Measurements from ENCODE around the gene CEP72. TPM values are rescaled to one million over a fixed set of nuclear protein-coding genes. Genes with fewer than 3 reads are reported as not detected.
"Not testable (repeated sequence)": the region's sequence is repeated elsewhere in the genome, so short reads cannot be mapped to it uniquely, and the experiment has no call there.

CEP72 gene
- total RNA-seq, 2 donors from 2014 or later = 4.1 to 8.2 TPM

DNA sequence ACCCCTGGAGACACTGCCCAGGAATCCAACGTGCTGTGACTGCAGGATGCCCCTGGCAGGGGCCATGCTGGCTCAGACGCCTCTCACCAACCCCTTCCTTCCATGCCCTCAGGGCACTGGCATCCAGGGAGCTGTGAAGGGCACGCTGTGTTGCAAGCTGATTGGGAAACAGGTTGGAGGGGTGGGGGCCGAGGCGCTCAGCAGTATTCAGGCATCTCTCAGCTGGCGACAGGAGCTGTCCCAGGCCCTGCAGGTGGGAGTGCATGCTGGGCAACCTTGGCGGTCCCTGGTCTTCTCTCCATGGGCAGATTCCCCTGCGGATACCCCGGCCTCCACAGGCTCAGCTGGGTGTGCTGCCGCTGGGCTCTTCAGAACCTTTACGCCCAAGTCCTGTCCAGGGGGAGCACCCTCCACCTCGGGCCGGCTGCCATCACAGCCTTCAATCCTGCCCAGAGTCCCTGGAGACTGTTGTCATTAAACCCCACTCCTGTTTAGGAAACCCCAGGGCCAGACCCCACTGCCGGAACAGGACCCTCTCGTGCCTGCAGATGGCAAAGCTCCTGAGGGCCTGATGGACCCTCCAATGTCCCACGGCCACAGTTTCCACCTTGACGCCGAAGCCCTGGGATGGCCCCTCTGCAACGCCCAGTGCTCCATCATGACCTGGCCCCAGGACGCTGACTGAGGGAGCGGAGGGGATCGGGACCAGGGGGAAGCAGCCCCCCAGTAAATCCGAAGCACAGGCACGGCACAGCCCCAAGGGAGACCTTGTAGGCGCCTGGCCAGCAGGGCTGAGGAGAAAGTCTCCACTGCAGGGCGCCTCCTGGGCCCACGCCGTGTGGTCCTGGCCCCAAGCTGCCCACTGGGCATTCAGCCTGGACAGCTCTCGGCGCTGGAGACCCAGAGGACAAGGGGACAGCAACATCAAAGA is 71.7 kb downstream of the CEP72 start:
- no peak for ATAC-seq
- intact Hi-C loops (cut with DNase I, micrococcal nuclease) = no loop called here
- DNase-seq = peak in 1 of 2 donors; percentile 23

DNA sequence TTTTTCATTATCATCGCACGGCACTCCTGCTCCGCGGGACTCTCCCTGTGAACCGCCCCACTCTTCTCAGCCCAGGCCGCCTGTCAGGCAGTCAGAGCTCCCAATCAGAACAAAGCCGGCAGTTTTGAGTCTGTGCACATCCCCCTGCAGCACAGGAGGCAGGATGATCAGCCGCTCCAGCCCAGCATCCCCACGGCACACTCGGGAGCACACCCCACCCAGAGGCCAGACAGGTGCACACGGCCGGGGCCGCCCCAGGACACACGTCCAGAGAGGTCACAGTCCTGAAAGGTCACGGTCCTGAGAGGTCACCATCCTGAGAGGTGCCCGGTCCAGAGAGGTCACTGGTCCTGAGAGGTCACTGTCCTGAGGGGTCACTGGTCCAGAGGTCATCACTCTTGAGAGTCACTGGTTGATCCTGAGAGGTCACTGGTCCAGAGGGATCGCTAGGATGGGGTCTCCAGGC is 72.6 kb downstream of the CEP72 start:
- DNase-seq (no peak), ATAC-seq (no peak)
- intact Hi-C loops (cut with DNase I, micrococcal nuclease) = no loop called here

GRCh38 chr5:685262-686171 is 73.4 kb downstream of the CEP72 start:
- ATAC-seq (no peak), DNase-seq (no peak)
- intact Hi-C loops (cut with DNase I, micrococcal nuclease) = no loop called here

DNA sequence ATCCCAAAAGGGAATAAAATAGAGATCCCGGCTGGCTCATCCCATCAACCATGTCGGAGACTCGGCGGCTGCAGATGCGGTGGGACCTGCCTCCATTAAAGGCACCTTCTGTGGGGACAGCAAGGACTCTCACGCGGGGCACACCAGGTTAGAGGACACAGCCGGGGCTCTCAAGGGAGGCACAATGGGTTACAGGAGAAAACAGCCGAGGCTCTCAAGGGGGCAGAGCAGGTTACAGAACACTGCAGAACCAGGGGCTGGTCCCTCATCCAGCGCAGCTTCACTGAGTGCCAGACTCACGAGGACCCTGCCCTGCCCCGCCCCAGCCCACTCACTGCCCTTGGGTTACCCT is 74.0 kb downstream of the CEP72 start:
- DNase-seq; intact Hi-C loops (cut with DNase I, micrococcal nuclease); ATAC-seq: not testable (repeated sequence)

DNA sequence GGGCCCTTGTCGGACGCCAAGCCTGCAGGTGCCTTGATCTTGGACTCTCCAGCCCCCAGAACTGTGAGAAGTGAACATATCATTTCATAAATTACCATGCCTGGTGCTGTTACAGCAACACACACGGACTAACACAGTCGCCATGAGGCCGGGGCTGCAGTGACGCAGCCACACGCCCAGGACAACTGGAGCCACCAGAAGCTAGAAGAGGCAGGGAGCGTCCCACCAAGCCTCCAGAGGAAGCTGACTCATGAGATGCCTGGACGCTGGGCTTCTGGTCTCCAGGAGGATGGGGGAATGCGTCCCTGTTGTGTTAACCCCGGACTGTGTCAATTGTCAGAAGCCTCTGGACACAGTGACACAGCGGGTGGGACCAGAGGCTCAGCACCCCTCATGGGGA is 74.8 kb downstream of the CEP72 start:
- intact Hi-C loops (cut with DNase I, micrococcal nuclease); ATAC-seq; DNase-seq: not testable (repeated sequence)

- peak in 1 of 2 donors; percentile 23 for DNase-seq
- ATAC-seq; intact Hi-C loops (cut with DNase I, micrococcal nuclease): not testable (repeated sequence)
Observed at GRCh38 chr5:688348-689010, 76.3 kb downstream of the CEP72 start.

DNA sequence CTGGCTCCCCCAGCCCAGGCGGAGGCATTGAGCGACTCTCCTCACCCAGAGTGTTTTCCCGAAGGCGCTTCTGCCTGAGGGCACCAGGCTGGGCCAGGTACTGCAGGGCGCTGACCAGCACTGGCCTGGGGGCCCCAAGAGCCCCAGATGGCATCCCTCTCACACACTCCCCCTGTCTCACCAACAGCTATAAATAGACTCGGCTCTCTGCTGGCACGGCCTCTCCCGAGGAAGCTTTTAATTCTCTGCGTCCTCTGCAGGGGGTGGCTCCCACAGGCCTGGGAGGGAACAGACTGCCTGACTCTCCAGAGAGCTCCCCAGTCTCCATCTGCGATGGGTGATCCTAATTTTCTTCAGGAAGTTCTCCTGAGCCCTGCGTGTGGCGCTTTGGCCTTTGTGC is 78.2 kb downstream of the CEP72 start:
- ATAC-seq, DNase-seq: not testable (repeated sequence)
- intact Hi-C loops (cut with DNase I, micrococcal nuclease) = loop anchor here in 1 of 2 donors (10.0 kb wide), 1 partner anchor 95 kb away; the partner anchor contains the start of gene ZDHHC11B

- intact Hi-C loops (cut with DNase I, micrococcal nuclease) = loop anchor here in 1 of 2 donors (10.0 kb wide), 1 partner anchor 94 kb away; the partner anchor contains the start of gene ZDHHC11B
- DNase-seq = not testable (repeated sequence)
- peak; percentile 31 for ATAC-seq
Observed at GRCh38 chr5:691049-691448, 78.9 kb downstream of the CEP72 start.

DNA sequence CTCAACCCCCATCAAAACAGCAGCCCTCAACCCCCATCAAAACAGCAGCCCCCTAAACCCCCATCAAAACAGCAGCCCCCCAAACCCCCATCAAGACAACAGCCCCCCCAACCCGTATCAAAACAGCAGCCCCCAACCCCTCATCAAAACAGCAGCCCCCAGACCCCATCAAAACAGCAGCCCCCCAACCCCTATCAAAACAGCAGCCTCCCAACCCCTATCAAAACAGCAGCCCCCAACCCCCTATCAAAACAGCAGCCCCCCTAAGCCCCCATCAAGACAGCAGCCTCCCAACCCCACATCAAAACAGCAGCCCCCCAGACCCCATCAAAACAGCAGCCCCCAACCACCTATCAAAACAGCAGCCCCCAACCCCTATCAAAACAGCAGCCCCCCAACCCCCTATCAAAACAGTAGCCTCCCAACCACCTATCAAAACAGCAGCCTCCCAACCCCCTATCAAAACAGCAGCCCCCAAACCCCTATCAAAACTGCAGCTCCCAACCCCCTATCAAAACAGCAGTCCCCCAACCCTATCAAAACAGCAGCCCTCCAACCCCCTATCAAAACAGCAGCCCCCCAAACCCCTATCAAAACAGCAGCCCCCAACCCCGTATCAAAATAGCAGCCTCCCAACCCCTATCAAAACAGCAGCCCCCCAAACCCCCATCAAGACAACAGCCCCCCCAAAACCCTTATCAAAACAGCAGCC is 79.8 kb downstream of the CEP72 start:
- intact Hi-C loops (cut with DNase I, micrococcal nuclease) = loop anchor here in 1 of 2 donors (10.0 kb wide), 1 partner anchor 93 kb away; the partner anchor contains the start of gene ZDHHC11B
- no peak for ATAC-seq
- DNase-seq = no peak

- ATAC-seq, DNase-seq: not testable (repeated sequence)
- intact Hi-C loops (cut with DNase I, micrococcal nuclease) = loop anchor here in 1 of 2 donors (10.0 kb wide), 1 partner anchor 92 kb away; the partner anchor contains the start of gene ZDHHC11B
Observed at GRCh38 chr5:692529-693041, 80.4 kb downstream of the CEP72 start.

GRCh38 chr5:693271-694041 is 81.3 kb downstream of the CEP72 start, which contains the start of gene TPPP:
TSS of gene TPPP (minus strand) at chr5:693352. CDS start at chr5:678060, 15,292 bp downstream.
- peak; percentile 92 to 95 for DNase-seq
- peak; percentile 93 for ATAC-seq
- intact Hi-C loops (cut with DNase I, micrococcal nuclease) = loop anchor here in 1 of 2 donors (10.0 kb wide), 1 partner anchor 91 kb away; the partner anchor contains the start of gene ZDHHC11B

- not testable (repeated sequence) for ATAC-seq, DNase-seq
Observed at GRCh38 chr5:694042-694431, 81.9 kb downstream of the CEP72 start.

DNA sequence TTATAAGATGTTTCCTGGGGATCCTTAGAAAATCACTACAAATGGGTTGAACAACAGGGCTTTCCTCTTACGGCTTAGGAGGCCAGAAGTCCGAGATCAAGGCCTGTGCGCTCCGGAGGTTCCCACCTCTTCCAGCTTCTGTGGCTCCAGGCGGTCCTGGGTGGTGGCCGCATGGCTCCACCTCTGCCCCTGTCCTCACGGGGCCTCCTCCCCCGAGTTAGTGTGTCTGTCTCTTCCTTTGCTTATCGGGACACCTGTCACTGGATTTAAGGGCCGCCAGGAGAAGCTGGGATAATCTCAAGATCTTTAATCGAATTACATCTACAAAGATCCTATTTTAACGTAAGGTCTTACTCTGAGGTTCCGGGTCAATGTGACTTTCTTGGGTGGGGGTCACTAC is 83.3 kb downstream of the CEP72 start:
- intact Hi-C loops (cut with DNase I, micrococcal nuclease) = loop anchor here in 1 of 2 donors (10.0 kb wide), 1 partner anchor 89 kb away; the partner anchor contains the start of gene ZDHHC11B
- DNase-seq, ATAC-seq: not testable (repeated sequence)

More at GRCh38 chr5:694042-694431, 81.9 kb downstream of the CEP72 start:
- intact Hi-C loops (cut with DNase I, micrococcal nuclease) = loop anchor here in 1 of 2 donors (10.0 kb wide), 1 partner anchor 91 kb away; the partner anchor contains the start of gene ZDHHC11B

DNA sequence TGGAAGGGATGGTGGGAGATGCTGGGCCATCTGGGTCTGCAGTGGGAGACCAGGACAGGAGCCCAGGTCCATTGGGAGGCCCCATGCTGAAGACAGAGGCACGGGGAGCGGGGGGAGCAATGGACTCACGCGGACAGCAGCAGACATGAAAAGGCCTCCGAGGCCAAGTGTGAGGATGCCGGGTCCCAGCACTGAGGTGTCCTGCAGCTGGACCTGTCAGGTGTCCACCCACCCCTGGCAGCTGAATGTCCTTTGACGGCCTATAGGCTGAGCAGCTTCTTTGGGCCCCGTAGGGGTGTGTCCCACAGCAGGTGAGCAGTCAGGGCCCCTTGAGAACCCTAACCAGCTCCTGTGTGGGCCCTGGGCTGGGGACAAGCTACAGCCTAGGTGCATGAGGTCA is 84.1 kb downstream of the CEP72 start:
- DNase-seq, ATAC-seq: not testable (repeated sequence)
- intact Hi-C loops (cut with DNase I, micrococcal nuclease) = loop anchor here in 1 of 2 donors (10.0 kb wide), 1 partner anchor 89 kb away; the partner anchor contains the start of gene ZDHHC11B

DNA sequence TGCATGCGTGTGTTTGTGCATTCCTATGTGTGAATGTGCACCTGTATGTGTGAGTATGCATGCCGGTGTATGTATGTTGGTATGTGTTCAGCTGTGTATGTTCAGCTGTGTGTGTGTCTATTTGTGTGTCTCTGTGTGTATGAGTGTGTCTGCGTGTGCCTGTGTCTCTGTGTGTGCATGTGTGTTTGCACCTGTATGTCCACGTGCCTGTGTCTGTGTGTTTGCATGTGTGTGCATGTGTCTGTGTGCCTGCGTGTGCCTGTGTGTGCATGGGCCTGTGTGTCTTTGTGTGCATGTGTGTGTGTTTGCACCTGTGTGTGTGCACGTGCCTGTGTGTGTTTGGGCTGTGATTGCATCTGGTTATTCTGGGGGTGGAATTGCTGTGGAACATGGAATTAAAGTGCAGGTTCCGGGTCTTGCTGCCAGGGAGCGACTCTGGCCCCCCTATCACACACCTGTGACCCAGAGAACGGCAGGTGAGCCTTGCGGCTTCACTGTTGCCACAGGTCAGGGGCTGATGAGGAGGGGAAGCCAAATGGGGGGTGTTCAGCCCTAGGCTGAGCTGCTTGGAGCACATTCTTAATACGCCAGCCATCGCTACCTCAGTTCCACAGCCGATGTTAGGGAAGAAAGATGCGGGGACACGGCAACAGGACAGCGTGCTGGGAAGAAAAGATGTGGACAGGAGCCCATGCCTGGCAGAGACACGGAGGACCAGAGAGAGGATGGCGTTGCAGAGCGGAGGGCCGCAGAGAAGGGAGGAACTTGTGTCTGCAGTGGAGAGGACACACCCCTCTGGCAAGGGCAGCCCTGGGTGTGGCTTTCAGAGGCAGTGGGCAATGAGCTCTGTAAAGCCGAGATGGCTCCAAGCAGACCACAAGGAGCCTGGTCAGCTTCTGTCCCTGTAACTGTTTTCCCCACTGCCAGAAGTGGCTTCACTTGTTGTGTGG is 84.9 kb downstream of the CEP72 start:
- ATAC-seq, DNase-seq: not testable (repeated sequence)
- intact Hi-C loops (cut with DNase I, micrococcal nuclease) = loop anchor here in 1 of 2 donors (10.0 kb wide), 1 partner anchor 88 kb away; the partner anchor contains the start of gene ZDHHC11B
